Mononuclear cell (primary cell): Measurements from ENCODE around the gene GXYLT2. TPM values are rescaled to one million over a fixed set of nuclear protein-coding genes. Genes with fewer than 3 reads are reported as not detected.

Experiments
- H3K27me3 ChIP-seq: 2 replicates; pipeline ENCODE4 v1.6.0; 2011; ENCODE audit warnings: low read length, control low read depth; ENCODE audit not compliant: insufficient read depth
- H3K4me1 ChIP-seq: 2 replicates; pipeline ENCODE4 v1.5.1; 2011; ENCODE audit warnings: mild to moderate bottlenecking, low read length, control low read depth; ENCODE audit not compliant: insufficient read depth
- H3K4me3 ChIP-seq: 2 replicates; pipeline ENCODE4 v1.5.1; 2011; ENCODE audit warnings: mild to moderate bottlenecking, low read length, moderate library complexity
- H3K9me3 ChIP-seq: 2 replicates; pipeline ENCODE4 v1.5.1; 2011; ENCODE audit warnings: low read depth, mild to moderate bottlenecking, control low read depth, low read length
- total RNA-seq: library from RNA; depleted of rRNA; stranded (reverse); fragments of >200 nt; gene quantifications from one replicate; pipeline ENCODE4 v1.2.3, GENCODE V29; 2012

Gene GXYLT2
- total RNA-seq, 1 donor = 0.21 TPM

DNA sequence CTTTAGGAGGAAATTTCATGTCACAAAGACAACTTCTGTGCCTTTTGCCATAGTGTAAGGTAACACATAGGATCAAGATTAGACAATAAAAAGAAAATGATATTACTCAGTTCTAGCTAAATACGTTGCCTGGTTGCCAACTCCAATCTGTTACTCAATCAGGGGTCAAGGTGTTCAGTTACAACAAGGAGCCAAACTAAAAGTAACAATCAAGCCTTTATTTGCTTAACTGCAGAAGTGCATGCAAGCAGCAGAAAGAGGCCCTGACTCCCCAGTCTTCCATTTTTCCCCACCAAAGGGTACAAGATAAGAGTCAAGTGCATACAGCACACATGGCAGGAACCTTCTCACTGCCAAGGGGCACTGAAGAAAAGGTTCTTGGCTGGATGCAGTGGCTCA is 80.4 kb downstream of the GXYLT2 start:
- Histone ChIP-seq H3K4me1 (peaks cover 14% of the 10 kb centered on the region), H3K4me3 (no peak overlapping the region), H3K9me3 (no peaks in the 10 kb centered on the region), H3K27me3 (no peaks in the 10 kb centered on the region)

DNA sequence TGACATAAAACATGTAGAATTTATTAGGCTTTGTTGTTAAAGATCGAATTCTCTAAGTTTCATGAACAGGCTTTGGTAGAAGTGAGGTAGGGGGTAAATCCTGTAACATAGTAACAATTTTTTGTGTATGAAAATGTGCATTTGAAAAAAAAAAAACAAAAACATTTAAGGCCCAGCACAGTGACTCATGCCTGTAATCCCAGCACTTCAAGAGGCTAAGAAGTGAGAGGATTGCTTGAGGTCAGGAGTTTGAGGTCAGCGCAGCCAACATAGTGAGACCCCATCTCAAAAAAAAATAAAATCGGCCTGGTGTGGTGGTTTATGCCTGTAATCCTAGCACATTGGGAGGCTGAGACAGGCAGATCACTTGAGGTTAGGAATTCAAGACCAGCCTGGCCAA is 81.9 kb downstream of the GXYLT2 start:
- Histone ChIP-seq H3K4me3 (no peak overlapping the region), H3K9me3 (no peaks in the 10 kb centered on the region), H3K27me3 (no peaks in the 10 kb centered on the region), H3K4me1 (peaks cover 14% of the 10 kb centered on the region)

DNA sequence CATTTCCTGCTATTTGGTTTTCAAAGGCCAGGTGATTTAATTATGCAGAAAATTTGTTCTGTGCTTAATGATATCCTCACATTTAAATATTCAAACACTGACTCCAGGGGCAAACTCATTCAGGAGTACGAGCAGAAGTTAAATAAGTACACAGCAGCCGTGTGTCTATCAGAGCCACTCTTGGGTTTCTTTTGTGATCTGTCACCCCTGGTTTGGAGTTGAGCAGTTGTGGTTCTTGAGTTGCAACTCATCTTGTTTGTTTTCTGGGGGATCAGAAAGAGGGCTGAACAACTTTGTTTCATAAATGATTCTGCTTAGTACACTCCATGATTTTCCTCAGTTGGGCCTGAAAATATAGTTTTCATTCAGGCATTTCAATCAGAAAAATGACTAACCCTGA is 83.1 kb downstream of the GXYLT2 start:
- Histone ChIP-seq H3K27me3 (no peaks in the 10 kb centered on the region), H3K4me3 (no peak overlapping the region), H3K4me1 (peaks cover 6% of the 10 kb centered on the region), H3K9me3 (no peaks in the 10 kb centered on the region)

DNA sequence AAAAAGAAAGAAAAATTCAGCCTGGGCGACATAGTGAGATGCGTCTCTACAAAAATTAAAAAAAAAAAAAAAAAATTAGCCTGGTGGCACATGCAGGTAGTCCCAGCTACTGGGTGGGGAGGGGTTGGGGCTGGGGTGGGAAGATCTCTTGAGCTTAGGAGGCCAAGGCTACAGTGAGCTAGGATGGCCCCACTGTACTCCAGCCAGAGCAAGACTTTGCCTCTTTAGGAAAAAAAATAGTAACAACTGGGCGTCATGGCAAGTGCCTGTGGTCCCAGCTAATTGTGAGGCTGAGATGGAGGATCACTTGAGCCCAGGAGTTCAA is 84.8 kb downstream of the GXYLT2 start:
- H3K4me3 ChIP-seq = no peak overlapping the region
- H3K9me3 ChIP-seq = no peaks in the 10 kb centered on the region
- H3K27me3 ChIP-seq = no peaks in the 10 kb centered on the region
- H3K4me1 ChIP-seq = peaks cover 10% of the 10 kb centered on the region

DNA sequence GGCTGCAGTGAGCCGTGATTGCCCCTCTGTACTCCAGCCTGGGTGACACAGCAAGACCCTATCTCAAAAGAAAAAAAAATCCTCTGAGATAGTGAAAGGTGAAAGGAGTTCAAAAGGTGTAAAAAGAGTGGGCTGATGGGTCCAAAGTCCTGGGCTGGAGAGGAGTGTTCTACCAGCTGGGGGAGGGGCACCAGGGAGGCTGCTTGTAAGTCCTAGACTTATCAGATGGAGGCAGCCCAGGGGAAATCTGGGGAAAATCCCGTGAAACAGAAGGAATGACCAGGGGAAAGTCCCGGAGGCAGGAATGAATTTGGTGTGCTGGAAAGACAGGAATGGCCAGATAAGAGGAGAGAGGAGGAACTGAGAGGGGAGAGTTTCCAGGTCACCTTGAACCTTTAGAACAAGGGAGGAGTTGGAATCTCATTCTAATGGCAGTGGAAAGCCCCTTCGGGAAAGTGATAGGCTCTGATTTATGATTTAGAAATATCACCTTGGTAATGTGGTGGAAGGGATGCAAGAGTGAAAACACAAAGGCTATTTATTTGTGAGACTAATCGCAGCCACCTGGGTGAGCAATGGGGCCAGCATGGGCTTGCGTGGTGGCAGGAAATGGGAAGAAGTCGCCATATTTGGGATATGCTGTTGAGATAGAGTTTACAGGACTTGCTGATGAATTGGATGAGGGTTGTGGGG is 85.3 kb downstream of the GXYLT2 start:
- Histone ChIP-seq H3K27me3 (no peaks in the 10 kb centered on the region), H3K4me1 (peaks cover 13% of the 10 kb centered on the region), H3K4me3 (no peak overlapping the region), H3K9me3 (no peaks in the 10 kb centered on the region)

DNA sequence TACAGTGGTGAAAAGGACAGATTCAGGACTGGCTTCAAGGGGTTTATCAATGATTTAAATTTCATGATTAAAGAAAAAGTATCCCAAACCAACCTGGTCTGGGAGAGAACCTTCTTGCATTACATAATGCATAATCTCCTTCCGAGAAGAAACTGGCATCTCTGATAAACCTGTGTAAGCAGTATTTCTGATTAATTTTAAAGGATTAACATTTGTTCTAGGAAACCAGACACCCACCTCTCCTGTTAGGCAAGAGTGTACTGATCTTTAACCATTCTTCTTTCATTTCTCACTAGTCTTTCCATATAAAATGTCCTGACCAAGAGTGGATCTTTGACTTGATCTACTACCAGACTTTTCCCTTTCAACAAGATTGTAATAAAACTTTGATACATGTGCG is 85.9 kb downstream of the GXYLT2 start:
- no peak overlapping the region for H3K4me3 ChIP-seq

DNA sequence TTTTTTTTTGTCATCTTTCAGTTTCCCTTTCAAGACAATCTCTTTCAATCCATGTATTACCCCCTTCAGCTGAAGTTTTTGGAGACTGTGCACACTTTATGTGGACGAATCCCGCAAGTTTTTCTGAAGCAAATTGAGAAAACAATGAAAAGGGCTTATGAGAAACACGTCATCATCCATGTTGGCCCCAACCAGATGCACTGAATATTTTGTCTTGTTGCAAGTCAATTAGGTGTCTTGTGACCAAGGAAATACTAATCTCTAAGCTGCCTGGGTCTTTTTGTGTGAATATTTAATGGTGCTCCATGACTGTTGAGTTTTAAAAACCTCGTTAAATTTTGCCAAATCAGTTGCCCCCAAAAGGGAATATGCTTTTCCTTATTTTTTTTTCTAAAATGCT is 87.1 kb downstream of the GXYLT2 start:
- peaks cover 13% of the 10 kb centered on the region for H3K4me1 ChIP-seq

More for the DNA sequence above, 85.9 kb downstream of the GXYLT2 start:
- no peaks in the 10 kb centered on the region for H3K9me3 ChIP-seq
- H3K4me1 ChIP-seq = peaks cover 13% of the 10 kb centered on the region
- no peaks in the 10 kb centered on the region for H3K27me3 ChIP-seq

DNA sequence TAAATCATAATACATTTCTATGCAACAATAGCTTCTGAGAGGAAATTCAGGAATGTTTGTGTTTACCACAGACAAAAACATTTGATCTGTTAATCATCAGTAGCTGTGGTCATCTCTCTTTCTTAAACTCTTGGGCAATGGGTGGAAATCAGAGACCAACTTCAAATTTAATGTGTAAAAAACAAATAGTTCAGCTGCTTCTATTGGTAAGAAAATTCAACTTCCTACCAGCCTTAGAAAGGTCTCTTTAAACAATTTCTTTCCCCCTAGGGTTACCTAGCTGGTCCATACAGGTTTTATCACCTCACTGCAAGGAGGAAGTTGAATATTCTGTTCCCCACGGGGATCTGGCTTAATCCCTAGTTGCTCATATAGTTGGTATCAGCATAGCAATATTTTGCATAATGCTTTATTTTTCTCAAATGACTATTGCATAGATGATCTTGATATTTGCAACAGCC is 88.5 kb downstream of the GXYLT2 start:
- H3K9me3 ChIP-seq = no peaks in the 10 kb centered on the region
- no peaks in the 10 kb centered on the region for H3K27me3 ChIP-seq
- peaks cover 13% of the 10 kb centered on the region for H3K4me1 ChIP-seq
- no peak overlapping the region for H3K4me3 ChIP-seq

More for the DNA sequence above, 87.1 kb downstream of the GXYLT2 start:
- Histone ChIP-seq H3K9me3 (no peaks in the 10 kb centered on the region), H3K27me3 (no peaks in the 10 kb centered on the region), H3K4me3 (no peak overlapping the region)

DNA sequence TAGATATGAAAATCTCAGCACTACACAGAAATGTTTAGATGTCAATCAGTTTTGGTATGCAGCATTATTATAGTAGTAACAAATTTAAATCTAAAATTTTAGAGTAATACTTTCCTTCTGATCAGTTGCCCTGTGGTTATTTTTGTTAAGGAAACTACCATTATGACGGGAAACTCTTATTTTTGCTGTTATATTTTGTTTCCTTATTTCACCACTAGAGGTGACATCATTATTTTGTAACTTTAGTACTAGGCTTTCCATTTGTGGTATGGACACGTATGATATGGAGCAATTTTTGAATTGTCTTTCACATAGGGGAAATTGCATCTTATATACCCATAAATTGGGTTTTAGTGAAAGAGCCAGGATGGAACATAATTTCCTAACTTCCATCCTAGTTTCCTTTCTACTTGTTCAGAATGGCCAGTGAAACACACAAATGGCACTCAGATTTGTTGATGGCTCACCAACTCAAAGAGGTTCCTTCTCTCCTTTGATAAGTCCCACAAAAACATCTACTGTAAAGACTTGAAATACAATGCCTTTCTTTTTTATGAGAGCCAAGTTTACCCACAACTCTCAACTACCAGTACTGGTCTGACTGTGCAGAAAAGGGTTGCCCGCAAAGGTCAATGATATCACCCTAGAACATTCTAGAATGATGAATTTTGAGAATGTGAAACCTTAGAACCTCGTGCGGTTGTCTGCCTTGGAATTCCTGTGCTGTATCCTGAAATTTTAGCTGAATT is 89.4 kb downstream of the GXYLT2 start:
- no peaks in the 10 kb centered on the region for H3K27me3 ChIP-seq
- no peaks in the 10 kb centered on the region for H3K9me3 ChIP-seq
- H3K4me1 ChIP-seq = peaks cover 13% of the 10 kb centered on the region
- no peak overlapping the region for H3K4me3 ChIP-seq

DNA sequence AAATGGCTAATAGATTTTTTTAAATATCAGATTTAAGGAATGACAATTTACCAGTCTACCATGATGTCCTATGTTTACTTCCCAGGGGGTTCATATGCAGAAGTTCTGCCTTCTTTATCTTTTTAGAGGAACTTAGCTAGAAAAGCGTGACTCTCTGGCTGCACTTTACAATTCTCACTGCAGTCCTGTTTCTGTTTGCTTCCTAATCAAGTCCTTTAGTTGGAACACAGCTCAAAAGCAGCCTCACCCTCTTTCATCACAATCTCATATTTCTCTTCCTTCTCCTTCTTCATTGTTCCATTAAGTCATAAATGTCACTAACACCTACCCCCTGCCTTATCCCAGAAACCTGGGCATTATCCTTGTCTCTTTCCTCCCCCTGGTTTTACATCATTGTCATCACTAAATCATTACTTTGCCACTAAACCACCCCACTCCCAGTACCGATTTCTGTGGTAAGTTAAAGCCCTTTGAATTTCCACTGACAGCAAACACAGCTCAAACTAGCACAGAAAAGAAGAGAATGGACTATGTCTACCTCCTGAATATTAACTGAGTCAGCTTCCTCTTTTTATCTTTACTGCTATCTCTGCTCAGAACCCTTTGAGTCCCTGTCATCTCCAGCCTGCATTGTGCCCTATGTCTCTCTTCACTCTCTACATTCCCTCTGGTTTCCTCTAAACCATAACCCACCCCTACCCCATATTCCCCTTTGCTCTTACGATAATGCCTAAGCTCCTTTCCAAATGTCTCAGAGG is 94.9 kb downstream of the GXYLT2 start:
- no peaks in the 10 kb centered on the region for H3K27me3 ChIP-seq
- H3K4me3 ChIP-seq = no peak overlapping the region
- peaks cover 8% of the 10 kb centered on the region for H3K9me3 ChIP-seq
- H3K4me1 ChIP-seq = peaks cover 10% of the 10 kb centered on the region

DNA sequence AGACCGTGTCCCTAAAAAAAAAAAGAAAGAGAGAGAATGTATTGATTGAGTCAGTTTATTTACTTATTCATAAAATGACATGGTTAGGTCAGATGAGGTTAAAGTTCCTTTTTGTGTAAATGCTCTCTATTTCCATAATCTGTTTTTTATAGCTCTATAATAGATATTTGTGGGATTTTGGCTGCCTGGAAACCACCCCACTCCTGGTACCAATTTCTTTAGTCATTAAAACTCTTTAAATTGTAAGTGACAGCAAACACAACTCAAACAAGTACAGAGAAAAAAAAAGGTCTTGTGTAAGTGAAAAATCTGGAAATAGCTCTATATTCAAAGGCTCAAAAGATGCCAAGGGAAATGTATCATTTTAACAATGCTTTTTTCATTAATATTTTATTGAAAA is 97.7 kb downstream of the GXYLT2 start:
- Histone ChIP-seq H3K9me3 (peaks cover 8% of the 10 kb centered on the region), H3K4me3 (no peak overlapping the region)

DNA sequence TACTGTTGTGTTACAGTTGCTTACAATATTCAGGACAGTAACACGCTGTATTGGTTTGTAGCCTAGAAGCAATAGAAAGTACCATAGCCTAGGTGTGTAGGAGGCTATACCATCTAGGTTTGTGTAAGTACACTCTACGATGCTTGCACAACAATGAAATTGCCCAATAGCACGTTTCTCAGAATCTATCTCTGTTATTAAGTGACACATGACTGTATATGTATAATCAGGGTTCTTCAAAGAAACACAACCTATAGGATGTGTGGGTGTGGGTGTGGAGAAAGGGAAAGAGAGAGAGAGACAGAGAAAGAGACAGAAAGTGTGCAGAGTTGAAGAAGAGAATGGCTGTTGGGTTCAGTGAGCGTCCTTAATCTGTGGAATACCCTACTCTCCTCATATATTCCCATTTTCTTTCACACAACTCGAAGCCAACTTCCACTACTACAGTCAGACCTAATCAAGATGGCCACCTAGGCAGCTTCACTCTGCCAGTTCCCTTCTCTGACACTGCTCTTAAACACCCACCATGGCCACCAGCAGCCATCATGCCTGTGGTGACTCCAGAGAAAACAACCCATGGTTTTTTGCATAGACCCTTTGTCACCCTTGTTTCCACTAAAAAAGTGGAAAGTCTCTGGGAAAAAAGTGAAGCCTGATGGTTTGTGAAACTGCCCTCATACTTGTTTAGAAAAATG is 103.0 kb downstream of the GXYLT2 start:
- Histone ChIP-seq H3K9me3 (peaks cover 3% of the 10 kb centered on the region), H3K4me1 (no peaks in the 10 kb centered on the region), H3K27me3 (no peaks in the 10 kb centered on the region), H3K4me3 (no peak overlapping the region)

More for the DNA sequence above, 97.7 kb downstream of the GXYLT2 start:
- Histone ChIP-seq H3K27me3 (no peaks in the 10 kb centered on the region), H3K4me1 (peaks cover 8% of the 10 kb centered on the region)

DNA sequence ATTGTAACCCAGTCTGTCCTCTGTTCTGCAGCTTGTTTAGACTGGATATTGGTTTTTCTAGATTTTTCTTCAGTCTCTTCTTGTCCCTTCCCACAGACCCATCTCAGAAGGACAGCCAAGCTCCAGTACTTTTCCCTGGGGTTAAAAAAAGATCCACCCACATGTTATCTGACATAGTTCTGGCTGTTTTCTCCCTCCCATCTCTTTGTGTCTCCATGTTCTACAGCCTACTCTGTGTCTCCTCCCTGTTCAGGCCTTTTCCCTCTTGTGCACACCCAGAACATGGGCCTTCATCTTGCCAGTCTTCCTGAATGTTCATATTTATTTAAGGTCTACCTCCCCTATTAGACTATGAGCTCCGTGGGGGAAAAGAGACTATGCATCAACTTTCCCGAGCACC is 103.7 kb downstream of the GXYLT2 start:
- no peaks in the 10 kb centered on the region for H3K9me3 ChIP-seq
- peaks cover 5% of the 10 kb centered on the region for H3K4me1 ChIP-seq
- no peaks in the 10 kb centered on the region for H3K27me3 ChIP-seq
- no peak overlapping the region for H3K4me3 ChIP-seq

DNA sequence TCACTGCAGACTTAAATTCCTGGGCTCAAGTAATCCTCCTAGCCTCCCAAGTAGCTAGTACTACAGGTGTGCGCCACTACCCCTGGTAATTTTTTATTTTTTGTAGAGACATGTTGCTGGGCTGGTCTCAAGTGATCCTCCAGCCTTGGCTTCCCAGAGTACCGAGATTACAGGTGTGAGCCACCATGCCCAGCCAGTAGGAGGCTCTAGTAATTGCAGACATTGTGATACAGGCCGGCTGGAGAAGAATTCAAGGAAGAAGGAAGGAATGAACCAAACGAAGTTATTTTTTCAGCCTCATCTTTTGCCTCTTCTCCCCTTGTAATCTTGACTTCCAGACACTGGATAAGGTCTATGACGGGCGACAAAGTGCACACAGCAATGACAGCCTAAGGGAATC is 105.5 kb downstream of the GXYLT2 start:
- no peak overlapping the region for H3K4me3 ChIP-seq
- no peaks in the 10 kb centered on the region for H3K9me3 ChIP-seq
- no peaks in the 10 kb centered on the region for H3K27me3 ChIP-seq
- peaks cover 15% of the 10 kb centered on the region for H3K4me1 ChIP-seq

DNA sequence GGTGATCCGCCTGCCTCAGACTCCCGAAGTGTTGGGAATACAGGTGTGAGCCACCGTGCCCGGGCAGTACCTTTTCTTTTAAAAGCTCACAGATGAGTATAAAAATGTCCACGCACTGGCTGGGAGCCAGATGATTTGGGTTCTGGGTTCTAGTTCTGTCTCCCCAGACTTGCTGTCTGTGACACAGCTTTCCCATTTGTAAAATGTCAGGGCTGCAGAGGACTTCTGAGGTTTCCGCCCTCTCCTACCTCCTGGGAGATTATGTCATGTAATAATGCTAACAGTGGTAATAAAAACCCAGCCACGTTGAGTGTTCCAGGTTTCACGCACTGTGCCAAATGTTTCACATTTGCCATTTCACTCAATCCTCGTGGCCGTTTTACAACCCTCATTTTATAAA is 107.5 kb downstream of the GXYLT2 start:
- Histone ChIP-seq H3K27me3 (no peaks in the 10 kb centered on the region), H3K4me3 (no peak overlapping the region), H3K9me3 (no peaks in the 10 kb centered on the region), H3K4me1 (peaks cover 30% of the 10 kb centered on the region)
